Measurements from ENCODE around the gene ZBTB46.
"Not testable (repeated sequence)": the region's sequence is repeated elsewhere in the genome, so short reads cannot be mapped to it uniquely, and the experiment has no call there.

Gene ZBTB46

DNA sequence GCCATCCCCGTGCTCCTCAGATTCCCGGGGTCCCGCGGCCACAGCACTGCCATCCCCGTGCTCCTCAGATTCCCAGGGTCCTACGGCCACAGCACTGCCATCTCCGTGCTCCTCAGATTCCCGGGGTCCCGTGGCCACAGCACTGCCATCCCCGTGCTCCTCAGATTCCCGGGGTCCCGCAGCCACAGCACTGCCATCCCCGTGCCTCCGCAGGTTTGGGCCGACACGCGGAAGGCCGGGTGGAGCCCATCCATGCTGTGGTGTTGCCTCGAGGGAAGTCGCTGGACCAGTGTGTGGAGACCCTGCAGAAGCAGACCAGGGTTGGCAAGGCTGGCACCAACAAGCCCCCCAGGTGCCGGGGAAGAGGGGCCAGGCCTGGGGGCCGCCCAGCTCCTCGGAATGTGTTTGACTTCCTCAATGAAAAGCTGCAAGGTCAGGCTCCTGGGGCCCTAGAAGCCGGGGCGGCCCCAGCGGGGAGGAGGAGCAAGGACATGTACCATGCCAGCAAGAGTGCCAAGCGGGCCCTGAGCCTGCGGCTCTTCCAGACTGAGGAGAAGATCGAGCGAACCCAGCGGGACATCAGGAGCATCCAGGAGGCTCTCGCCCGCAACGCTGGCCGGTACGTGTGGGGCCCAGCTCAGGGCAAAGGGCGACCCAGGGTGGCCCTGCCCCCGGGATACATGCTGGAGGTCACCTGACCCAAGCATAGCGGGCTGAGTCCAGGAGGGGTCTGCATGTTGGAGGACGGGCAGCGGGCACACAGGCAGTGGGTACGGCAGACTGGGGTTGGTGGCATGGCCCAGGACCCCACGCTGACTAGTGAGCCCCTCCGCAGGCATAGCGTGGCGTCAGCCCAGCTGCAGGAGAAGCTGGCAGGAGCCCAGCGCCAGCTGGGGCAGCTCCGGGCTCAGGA is 95.9 kb downstream of the ZBTB46 start:
- no peak for DNase-seq (ENCODE audit: low read depth)

DNA sequence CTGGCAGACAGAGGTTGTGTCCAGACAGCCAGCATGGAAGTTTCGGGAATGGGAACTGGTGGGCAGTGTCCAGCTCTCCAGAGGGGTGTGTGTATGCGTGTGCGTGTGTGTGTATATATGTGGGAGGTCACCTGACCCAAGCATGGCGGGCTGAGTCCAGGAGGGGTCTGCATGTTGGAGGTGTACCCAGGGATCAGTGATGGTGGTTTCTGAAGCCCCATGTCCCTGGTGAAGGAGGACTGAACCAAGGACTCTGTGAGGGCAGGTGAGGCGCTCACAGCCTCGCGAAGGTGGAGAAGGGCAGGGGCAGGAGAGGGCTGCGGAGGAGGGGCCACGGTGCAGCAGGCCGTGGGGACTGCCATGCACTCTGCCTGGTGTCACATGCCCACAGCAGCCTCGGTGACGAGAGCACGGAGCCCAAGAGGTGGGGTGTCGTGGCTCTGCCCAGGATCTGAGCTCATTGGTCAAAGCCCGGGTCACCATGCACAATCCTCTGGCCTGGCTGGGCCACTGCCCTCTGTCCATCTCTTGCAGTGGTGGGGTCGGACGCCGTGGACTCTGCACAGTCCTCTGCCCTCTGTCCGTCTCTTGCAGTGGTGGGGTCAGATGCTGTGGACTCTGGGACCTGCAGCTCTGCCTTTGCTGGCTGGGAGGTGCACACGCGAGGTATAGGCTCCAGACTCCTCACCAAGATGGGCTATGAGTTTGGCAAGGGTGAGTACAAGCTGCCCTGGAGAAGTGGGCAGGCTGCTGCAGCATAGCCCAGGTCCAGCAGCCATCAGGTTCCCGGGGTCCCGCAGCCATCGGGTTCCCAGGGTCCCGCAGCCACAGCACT is 96.7 kb downstream of the ZBTB46 start:
- no peak for DNase-seq (ENCODE audit: low read depth)

DNA sequence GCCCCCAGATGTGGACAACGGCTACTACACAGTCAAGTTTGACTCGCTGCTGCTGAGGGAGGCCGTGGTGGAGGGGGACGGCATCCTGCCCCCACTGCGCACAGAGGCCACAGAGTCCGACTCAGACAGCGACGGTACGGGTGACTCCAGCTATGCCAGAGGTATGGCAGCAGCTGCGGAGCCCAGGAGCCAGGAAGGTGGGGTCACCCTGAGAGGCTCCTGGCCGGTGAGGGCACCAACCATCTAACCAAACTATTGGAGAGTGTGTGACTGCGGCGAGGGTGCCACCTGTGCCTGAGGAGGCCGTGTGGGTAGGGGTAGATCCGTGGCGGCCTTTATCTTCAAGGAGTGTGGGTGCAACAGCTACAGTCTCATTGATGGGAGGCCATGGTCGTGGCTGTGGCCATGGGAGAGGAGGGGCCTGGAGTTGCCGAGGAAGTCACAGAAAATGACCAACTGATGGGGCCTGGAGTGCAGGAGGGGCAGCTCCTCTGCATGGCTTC is 97.4 kb downstream of the ZBTB46 start:
- DNase-seq (ENCODE audit: low read depth), result no peak

DNA sequence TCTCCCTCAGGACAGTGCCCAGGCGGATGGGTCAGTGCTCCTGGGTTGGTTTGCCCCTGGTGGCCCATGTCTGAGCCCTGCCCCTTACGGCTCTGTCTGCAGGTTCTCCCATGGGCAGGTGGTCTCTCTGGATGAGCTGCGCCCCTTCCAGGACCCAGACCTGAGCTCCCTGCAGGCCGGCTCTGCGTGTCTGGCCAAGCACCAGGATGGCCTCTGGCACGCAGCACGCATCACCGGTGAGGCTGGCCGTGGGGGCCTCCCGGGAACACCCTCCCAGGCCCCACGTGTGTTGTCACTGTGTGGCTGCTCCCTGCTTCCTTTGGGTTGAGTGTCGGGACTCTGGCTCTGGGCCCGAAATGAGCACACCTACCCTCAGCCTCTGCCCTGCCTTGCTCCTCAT is 97.9 kb downstream of the ZBTB46 start:
- DNase-seq (ENCODE audit: low read depth), result no peak

DNA sequence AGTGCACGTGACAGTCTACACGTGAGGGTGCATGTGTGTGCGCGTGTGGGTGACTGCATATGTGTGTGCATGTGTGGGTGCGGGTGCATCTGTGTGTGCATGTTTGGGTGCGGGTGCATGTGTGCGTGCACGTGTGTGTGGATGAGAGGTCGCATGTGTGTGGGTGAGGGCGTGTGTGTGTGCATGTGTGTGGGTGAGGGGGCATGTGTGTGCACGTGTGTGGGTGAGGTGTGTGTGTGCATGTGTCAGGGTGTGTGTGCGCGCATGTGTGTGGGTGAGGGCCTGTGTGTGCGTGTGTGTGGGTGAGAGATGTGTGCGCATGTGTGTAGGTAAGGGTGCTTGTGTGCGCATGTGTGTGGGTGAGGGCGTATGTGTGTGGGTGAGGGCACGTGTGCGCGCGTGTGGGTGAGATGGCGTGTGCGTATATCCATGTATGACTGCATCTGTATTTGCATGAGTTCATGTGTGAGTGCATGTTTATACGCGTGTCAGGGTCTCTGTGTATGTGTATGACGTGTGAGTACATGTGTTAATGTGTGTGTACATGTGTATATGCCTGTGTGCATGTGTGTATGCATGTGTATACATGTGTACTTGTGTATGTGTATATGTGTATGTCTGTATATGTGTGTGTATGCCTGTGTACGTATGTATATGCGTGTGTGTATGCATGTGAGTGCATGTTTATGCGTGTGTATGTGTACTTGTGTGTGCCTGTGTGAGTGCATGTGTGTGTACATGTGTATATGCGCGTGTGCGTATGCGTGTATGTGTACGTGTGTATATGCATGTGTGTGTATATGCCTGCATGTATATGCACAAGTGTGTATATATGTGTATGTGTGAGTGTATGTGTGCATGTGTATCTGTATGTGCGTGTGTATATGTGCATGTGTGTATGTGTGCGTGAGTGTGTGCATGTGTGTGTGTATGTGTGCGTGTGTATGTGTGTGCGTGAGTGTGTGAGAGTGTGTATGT is 98.7 kb downstream of the ZBTB46 start:
- DNase-seq (ENCODE audit: low read depth), result no peak

DNA sequence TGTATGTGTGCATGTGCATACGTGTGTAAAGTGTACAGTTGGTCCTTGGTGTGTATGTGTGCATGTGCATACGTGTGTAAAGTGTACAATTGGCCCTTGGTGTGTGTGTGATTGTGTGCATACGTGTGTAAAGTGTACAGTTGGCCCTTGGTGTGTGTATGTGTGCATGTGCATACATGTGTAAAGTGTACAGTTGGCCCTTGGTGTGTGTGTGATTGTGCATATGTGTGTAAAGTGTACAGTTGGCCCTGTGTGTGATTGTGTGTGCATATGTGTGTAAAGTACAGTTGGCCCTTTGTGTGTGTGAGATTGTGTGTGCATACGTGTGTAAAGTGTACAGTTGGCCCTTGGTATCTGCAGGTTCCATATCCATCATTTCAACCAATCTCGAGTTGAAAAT is 99.7 kb downstream of the ZBTB46 start:
- no peak for DNase-seq (ENCODE audit: low read depth)

DNA sequence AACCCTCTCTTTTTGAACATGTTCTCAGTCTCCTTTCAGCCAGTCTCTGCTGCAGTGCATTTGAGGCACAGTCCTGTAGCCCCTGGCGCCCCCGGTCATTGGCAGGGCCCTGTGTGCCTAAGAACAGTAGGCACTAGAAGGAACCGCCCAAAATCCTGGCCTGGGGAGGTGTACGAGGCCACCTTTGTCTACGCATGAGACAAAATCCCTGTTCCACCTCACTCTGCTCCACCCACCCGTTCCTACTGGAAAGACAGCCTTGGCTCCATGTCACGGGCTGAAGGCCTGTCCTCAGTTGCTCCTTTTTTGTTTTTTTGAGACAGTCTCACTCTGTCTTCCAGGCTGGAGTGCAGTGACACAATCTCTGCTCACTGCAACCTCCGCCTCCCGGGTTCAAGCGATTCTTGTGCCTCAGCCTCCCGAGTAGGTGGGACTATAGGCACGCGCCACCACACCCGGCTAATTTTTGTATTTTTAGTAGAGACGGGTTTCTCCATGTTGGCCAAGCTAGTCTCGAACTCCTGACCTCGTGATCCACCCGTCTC is 100.8 kb downstream of the ZBTB46 start:
- not testable (repeated sequence) for DNase-seq (ENCODE audit: low read depth)

DNA sequence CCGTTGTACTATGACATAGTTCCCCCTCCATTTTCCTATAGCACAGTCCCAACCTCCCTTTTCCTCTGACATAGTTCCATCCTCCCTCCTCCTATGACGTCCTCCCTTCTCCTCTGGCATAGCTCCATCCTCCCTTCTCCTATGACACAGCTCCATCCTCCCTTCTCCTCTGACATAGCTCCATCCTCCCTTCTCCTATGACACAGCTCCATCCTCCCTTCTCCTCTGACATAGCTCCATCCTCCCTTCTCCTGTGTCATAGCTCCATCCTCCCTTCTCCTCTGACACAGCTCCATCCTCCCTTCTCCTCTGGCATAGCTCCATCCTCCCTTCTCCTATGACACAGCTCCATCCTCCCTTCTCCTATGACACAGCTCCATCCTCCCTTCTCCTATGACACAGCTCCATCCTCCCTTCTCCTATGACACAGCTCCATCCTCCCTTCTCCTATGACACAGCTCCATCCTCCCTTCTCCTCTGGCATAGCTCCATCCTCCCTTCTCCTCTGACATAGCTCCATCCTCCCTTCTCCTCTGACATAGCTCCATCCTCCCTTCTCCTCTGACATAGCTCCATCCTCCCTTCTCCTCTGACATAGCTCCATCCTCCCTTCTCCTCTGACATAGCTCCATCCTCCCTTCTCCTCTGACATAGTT is 108.0 kb downstream of the ZBTB46 start:
- not testable (repeated sequence) for DNase-seq (ENCODE audit: low read depth)

DNA sequence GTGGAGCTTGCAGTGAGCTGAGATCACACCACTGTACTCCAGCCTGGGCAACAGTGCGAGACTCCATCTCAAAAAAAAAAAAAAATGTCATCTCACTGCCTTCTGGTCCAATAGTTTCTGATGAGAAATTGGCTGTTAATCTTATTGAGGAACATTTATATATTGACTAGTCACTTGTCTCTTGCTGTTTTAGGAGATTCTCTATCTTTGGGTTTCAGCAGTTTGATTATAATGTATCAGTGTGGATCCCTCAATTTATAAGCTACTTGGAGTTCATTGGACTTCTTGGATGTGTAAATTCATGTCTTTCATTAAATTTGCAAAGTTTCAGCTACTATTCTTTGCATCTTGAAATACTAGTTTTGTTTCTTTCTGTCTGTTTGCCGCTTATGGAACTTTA is 112.1 kb downstream of the ZBTB46 start:
- no peak for DNase-seq (ENCODE audit: low read depth)

DNA sequence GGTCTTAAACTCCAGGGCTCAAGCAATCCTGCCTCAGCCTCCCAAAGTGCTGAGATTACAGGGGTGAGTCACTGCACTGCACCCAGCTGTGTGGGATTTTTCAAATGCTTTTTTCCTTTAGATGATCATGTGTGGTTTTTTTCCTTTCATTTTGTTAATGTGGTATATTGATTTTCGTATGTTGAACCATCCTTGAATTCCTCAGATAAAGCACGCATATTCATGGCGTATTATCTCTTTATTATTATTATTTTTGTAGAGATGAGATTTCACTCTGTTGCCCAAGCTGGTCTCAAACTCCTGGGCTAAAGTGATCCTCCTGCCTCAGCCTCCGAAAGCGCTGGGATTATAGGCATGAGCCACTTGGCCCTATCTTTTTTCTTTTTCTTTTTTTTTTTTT is 116.2 kb downstream of the ZBTB46 start:
- DNase-seq (ENCODE audit: low read depth), result no peak

DNA sequence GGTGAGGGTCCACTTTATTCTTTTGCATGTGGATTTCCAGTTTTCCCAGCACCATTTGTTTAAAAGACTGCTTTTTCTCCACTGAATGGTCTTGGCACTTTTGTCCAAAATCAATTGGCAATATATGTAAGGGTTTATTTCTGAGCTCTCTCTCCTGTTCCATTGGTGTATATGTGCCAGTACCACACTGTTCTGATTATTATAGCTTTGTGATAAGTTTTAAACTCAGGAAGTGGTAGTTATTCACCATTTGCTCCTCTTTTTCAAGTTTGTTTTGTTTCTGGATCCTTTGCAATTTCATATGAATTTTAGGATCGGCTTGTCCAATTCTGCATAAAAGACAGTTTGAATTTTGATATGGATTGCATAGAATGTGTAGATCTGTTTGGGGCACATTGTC is 118.9 kb downstream of the ZBTB46 start:
- no peak for DNase-seq (ENCODE audit: low read depth)

DNA sequence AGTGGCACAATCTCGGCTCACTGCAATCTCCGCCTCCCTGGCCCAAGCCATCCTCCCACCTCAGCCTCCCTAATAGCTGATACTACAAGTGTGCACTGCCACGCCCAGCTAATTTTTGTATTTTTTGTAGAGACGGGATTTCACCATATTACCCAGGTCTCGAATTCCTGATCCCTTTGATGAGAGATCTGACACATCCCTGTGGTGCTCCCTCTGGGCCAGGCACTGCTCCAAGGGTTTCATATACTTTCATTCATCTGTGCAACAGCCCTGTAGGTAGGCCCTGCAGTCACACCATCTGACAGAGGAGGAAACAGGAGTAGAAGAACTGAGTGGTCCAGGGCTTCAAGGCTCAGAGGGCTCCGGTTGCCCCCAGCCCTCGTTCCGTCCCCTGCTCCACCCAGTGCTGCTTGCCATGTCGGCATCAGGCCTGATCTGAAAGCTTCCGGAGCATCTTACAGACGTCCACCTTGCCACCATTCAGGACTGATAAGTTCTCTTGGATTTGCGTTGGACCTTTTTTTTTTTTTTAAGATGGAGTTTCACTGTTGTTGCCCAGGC is 119.9 kb downstream of the ZBTB46 start:
- DNase-seq (ENCODE audit: low read depth), result no peak

DNA sequence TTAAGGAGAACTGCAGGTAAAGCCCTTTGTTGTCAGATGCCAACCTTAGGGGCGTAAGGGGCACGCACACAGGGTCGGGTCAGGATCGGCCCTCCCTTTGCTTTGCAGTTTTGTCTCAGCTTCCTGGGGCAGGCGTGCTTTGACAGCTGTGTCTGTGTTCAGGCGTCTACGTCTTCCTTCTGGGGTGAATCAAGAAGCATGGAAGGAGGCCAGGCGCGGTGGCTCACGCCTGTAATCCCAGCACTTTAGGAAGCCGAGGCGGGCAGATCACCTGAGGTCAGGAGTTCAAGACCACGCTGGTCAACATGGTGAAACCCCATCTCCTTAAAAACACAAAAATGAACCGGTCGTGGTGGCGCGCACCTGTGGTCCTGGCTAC is 121.9 kb downstream of the ZBTB46 start:
- DNase-seq (ENCODE audit: low read depth), result no peak

DNA sequence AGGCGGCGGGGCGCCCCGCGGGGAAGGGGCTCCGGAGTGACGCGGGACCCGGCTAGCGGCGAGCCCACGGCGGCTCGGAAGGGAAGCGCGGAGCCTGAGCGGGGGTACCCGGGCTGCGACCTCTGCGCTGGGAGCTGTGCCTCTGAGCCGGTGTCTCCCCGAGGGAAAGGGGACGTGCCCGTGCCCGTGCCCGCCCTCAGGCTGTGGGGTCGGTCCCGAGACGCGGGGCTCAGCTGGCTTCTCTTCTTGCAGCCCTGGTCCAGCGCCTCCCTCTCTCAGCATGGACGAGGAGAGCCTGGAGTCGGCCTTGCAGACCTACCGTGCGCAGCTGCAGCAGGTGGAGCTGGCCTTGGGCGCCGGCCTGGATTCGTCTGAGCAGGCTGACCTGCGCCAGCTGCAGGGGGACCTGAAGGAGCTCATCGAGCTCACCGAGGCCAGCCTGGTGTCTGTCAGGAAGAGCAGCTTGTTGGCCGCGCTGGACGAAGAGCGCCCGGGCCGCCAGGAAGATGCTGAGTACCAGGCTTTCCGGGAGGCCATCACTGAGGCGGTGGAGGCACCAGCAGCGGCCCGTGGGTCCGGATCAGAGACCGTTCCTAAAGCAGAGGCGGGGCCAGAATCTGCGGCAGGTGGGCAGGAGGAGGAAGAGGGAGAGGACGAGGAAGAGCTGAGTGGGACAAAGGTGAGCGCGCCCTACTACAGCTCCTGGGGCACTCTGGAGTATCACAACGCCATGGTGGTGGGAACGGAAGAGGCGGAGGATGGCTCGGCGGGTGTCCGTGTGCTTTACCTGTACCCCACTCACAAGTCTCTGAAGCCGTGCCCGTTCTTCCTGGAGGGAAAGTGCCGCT is 122.5 kb downstream of the ZBTB46 start:
- no peak for DNase-seq (ENCODE audit: low read depth)

DNA sequence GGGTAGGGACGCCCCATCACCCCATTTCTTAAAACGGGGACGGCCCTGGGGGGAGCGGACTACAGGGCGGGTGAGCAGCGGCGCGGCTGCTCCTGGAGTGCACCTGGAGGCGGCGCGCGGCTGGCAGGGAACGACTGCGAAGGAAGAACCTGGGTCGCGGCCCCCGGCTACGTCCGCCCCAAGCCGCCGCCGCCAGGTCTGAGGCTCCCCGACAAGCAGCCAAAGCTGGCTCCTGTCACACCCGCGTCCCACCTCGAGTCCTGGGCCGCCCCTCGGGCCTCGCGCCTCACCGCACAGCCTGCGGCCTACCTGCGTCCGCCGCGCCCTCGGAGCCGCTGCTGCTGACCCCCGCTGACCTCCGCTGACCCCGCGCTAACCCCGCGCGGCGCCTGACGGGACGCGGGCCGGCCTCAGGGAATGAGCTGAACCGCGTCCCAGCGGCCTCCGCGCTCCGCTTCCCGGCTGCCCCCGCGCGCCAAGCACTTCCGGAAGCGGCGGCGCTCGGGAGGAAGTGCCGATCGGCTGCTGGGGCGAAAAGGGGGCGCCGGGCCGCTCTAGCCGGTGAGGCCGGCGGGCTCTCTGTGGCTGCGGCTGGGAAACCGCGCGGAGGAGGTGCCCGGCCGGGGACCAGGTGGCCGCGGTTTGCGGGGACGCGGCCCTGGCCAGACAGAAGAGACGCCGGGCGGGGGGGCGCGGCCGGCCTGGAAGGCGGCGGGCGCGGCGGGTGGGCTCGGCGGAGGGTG is 123.3 kb downstream of the ZBTB46 start, which contains the start of the genes ARFRP1 and ZGPAT:
ARFRP1 (minus strand) TSS at position 419 of the 743 bp plus-strand sequence. CDS start 885 bp downstream, outside the sequence.
ZGPAT (plus strand) TSS at position 482 of the 743 bp plus-strand sequence. CDS start 542 bp downstream, outside the sequence.
- peak; percentile 77 for DNase-seq (ENCODE audit: low read depth)

DNA sequence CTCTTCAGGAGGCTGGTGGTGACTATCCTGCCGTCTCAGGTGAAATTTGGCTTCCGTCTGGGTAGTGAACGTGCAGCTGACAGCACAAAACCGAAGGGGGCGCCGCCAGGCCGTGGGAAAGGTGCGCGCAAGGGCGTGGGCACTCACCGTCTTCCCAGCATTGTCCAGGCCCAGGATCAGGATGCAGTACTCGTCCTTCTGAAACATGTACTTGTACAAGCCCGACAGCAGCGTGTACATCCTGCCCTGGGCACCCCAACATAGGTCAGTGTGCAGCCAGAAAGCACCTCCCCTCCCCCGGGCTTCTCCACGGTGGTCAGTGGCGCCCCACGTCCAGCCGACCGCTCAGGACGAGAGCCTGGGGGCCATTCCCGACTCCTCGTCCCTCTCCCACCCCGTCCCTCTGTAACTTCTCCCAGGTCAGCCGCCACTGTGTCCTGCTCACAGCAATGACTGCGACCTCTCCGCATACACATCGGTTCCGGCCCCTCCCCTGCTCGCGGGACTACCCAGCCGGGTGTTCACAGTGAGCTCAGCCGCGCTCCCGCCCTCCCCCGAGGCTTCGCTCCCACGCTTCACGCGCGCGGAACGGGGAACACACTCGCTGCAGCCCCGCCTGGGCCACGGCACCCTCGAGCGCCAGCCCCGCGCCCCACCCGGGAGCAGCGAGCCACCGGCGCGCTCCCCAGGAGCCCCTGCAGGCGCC is 124.1 kb downstream of the ZBTB46 start:
- no peak for DNase-seq (ENCODE audit: low read depth)

DNA sequence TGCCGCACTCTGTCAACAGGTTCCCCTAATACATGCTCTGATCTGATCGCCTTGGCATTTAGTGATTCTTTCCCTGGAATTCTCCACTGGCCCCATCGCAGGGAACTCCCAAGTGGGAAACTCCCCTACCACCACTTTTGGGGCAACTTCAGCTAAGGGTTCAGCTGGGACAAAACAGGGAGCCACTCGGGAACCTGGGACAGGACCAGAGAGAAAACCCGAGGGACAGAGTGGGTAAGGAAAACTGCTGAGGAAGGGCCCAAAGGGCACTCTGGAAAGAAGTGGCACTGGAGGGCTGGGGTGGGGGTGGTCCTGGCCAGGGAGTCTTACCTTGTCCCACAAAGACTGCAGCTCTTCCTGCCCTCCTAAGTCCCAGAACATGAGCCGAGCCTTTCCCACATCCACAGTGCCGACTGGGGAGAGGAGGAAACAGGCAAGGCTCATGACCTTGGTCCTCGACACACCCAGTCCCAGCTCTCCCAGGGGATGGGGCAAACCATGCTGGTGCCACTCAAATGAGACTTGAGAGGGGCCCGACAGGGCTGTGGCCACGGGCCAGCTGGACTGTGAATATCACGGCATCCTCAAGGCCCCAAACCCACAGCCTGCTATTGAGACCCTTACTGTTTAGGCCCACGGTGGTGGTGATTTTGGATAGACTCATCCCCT is 124.9 kb downstream of the ZBTB46 start:
- no peak for DNase-seq (ENCODE audit: low read depth)
